ENCODE data around the gene PSMG4. TPM values are rescaled to one million over a fixed set of nuclear protein-coding genes. Genes with fewer than 3 reads are reported as not detected.
A peak's percentile ranks its signal among the peaks of the same experiment; 100 is the strongest.

The PSMG4 gene
- total and polyA plus RNA-seq, 9 of the 15 experiments (the other 6 are each of a cell fraction or from before 2014, with no cell fraction given) = 12.9 to 185 (median 52.0) TPM

DNA sequence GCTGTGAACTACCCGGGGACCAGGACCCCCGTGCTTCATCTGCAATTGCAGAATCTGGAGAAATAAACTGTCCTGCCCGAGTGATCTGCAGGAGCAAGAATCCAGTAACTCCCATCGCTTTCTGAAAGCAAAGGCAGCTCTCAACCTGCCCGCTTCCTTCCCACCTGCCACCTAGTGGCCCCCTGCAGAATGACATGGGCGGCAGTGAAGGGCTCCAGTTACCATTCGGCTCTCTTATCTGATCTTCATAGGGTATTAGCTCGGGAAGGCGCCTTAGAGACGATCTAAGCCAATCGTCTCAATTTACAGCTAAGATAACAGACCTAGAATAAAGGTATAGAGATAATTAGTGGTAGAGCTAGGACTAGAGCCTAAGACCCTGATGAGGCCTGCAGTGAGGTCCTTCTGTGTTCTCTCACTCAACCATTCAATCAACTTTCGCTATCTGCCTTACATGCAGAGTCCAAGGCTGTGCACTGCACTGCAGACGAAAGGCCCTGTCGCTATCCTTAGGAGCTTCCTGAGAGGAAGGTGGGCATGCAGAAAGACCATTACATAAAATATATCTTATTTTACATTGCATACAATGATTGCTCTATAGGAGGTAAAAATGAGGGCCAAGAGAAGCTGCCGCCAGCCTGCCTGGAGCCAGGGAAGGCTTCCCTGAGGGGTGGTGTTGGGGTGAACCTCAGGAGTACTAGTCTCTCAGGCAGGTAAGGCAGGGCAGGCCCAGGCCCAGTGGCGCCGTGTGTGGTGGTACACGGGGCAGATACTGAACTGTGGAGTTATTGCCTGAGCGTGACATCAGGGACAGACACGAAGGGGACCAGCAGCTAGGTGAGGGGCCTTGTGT lies 7.1 kb upstream of the PSMG4 start (continued):
- TF ChIP-seq, protein P1, sequence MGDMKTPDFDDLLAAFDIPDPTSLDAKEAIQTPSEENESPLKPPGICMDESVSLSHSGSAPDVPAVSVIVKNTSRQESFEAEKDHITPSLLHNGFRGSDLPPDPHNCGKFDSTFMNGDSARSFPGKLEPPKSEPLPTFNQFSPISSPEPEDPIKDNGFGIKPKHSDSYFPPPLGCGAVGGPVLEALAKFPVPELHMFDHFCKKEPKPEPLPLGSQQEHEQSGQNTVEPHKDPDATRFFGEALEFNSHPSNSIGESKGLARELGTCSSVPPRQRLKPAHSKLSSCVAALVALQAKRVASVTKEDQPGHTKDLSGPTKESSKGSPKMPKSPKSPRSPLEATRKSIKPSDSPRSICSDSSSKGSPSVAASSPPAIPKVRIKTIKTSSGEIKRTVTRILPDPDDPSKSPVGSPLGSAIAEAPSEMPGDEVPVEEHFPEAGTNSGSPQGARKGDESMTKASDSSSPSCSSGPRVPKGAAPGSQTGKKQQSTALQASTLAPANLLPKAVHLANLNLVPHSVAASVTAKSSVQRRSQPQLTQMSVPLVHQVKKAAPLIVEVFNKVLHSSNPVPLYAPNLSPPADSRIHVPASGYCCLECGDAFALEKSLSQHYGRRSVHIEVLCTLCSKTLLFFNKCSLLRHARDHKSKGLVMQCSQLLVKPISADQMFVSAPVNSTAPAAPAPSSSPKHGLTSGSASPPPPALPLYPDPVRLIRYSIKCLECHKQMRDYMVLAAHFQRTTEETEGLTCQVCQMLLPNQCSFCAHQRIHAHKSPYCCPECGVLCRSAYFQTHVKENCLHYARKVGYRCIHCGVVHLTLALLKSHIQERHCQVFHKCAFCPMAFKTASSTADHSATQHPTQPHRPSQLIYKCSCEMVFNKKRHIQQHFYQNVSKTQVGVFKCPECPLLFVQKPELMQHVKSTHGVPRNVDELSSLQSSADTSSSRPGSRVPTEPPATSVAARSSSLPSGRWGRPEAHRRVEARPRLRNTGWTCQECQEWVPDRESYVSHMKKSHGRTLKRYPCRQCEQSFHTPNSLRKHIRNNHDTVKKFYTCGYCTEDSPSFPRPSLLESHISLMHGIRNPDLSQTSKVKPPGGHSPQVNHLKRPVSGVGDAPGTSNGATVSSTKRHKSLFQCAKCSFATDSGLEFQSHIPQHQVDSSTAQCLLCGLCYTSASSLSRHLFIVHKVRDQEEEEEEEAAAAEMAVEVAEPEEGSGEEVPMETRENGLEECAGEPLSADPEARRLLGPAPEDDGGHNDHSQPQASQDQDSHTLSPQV (IDR thresholded peaks at IDR 0.05) = peak; percentile 68; the same call in 1 of the 2 replicates
- TF ChIP-seq ZNF551 (CRISPR knock-in tag; IDR thresholded peaks at IDR 0.05) = no peak
- TF ChIP-seq HOXB6 (CRISPR knock-in tag; IDR thresholded peaks at IDR 0.05; ENCODE audit: borderline replicate concordance) = 0 out of 2 replicates have a peak, but pooled peaks have one; percentile 21
- TF ChIP-seq CXXC5 (CRISPR knock-in tag; IDR thresholded peaks at IDR 0.05) = peak; percentile 71
- TF ChIP-seq ZNF766 (CRISPR knock-in tag; conservative IDR thresholded peaks at IDR 0.05) = peak; percentile 61; the same call in 1 of the 2 replicates
- TF ChIP-seq, protein P2, sequence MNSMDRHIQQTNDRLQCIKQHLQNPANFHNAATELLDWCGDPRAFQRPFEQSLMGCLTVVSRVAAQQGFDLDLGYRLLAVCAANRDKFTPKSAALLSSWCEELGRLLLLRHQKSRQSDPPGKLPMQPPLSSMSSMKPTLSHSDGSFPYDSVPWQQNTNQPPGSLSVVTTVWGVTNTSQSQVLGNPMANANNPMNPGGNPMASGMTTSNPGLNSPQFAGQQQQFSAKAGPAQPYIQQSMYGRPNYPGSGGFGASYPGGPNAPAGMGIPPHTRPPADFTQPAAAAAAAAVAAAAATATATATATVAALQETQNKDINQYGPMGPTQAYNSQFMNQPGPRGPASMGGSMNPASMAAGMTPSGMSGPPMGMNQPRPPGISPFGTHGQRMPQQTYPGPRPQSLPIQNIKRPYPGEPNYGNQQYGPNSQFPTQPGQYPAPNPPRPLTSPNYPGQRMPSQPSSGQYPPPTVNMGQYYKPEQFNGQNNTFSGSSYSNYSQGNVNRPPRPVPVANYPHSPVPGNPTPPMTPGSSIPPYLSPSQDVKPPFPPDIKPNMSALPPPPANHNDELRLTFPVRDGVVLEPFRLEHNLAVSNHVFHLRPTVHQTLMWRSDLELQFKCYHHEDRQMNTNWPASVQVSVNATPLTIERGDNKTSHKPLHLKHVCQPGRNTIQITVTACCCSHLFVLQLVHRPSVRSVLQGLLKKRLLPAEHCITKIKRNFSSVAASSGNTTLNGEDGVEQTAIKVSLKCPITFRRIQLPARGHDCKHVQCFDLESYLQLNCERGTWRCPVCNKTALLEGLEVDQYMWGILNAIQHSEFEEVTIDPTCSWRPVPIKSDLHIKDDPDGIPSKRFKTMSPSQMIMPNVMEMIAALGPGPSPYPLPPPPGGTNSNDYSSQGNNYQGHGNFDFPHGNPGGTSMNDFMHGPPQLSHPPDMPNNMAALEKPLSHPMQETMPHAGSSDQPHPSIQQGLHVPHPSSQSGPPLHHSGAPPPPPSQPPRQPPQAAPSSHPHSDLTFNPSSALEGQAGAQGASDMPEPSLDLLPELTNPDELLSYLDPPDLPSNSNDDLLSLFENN (IDR thresholded peaks at IDR 0.05; ENCODE audit: low read depth in 2 of 2, low read length in 2 of 2) = peak in 1 of 2 experiments; percentile 65; a peak in 1 of 4 replicates
- TF ChIP-seq ZNF143 (CRISPR knock-in tag; IDR thresholded peaks at IDR 0.05) = 0 out of 2 replicates have a peak, but pooled peaks have one; percentile 46
- TF ChIP-seq SMAD4 (CRISPR knock-in tag; conservative IDR thresholded peaks at IDR 0.05) = peak; percentile 51; the same call in 1 of the 2 replicates
- TF ChIP-seq FOXA3 (CRISPR knock-in tag; conservative IDR thresholded peaks at IDR 0.05 in 1 of 2, IDR thresholded peaks at IDR 0.05 in 1 of 2) = 0 out of 4 replicates have a peak, but pooled peaks of 1 of the 2 experiments have one; percentile 62
- 0 out of 2 replicates have a peak, but pooled peaks have one; percentile 26 for TF ChIP-seq TCF7 (IDR thresholded peaks at IDR 0.05; ENCODE audit: borderline replicate concordance)
- no peak; the same call in 1 of the 2 replicates for TF ChIP-seq NCOA1 (IDR thresholded peaks at IDR 0.05; ENCODE audit: low read depth)
- peak; percentile 98 for TF ChIP-seq KLF1 (tag; IDR thresholded peaks at IDR 0.05)
- TF ChIP-seq ELF1 (tag; IDR thresholded peaks at IDR 0.05) = 0 out of 2 replicates have a peak, but pooled peaks have one; percentile 13
- peak; percentile 96 for TF ChIP-seq KLF6 (CRISPR knock-in tag; IDR thresholded peaks at IDR 0.05; ENCODE audit: borderline replicate concordance)
- TF ChIP-seq EZH2 (IDR thresholded peaks at IDR 0.05; ENCODE audit: borderline replicate concordance, low read depth, low read length) = no peak
- TF ChIP-seq C11orf30 (IDR thresholded peaks at IDR 0.05; ENCODE audit: low read depth) = no peak
- peak; percentile 74 for TF ChIP-seq SMARCA4 (IDR thresholded peaks at IDR 0.05)
